Panc1 (cell line): ENCODE measurements around the gene SH2D2A. TPM values are rescaled to one million over a fixed set of nuclear protein-coding genes. Genes with fewer than 3 reads are reported as not detected.

ENCODE experiments used
- ATAC-seq: fragments of 200-7000 bp; cut with Tn5 transposase; 2 replicates; pipeline ENCODE4 v1.9.1; 2020; ENCODE audit warnings: mild to moderate bottlenecking, moderate library complexity
- BruUV-seq: library from RNA; stranded (reverse); fragments of 400-500 nt; replicated peaks from 2 replicates; lab custom pipeline; 2021; lab: Mats Ljungman, UMichigan
- CTCF ChIA-PET: fragments of 300-600 bp; sonication (Branson Sonifier 250); formaldehyde crosslinking; loops from one replicate; lab custom pipeline; 2022; ENCODE audit warnings: antibody characterized with exemption; lab: Charles Lee
- POLR2A ChIA-PET: fragments of 300-600 bp; sonication (Branson Sonifier 250); formaldehyde crosslinking; loops from one replicate; lab custom pipeline; 2022; ENCODE audit warnings: antibody characterized with exemption; lab: Charles Lee
- DNase-seq: peaks from one replicate; pipeline ENCODE4 v3.0.0-alpha.2; 2010; ENCODE audit warnings: low read depth, low spot score
- H3K27ac ChIP-seq: 2 replicates; pipeline ENCODE4 v1.5.1; 2011; ENCODE audit warnings: mild to moderate bottlenecking, low read length, inconsistent platforms
- H3K27me3 ChIP-seq: fragments of 200-500 bp; sonication (Bioruptor generic); 2 replicates; pipeline ENCODE4 v1.6.0; 2014; ENCODE audit warnings: low read length, inconsistent platforms; ENCODE audit not compliant: control insufficient read depth, insufficient read depth
- H3K36me3 ChIP-seq: fragments of 200-500 bp; sonication (Bioruptor generic); 2 replicates; pipeline ENCODE4 v1.5.1; 2014; ENCODE audit warnings: inconsistent platforms, mild to moderate bottlenecking, low read length, moderate library complexity; ENCODE audit not compliant: control insufficient read depth, insufficient read depth
- H3K4me1 ChIP-seq: 2 replicates; pipeline ENCODE4 v1.5.1; 2011; ENCODE audit warnings: inconsistent platforms, mild to moderate bottlenecking, low read length, moderate library complexity; ENCODE audit not compliant: control insufficient read depth, insufficient read depth
- H3K4me3 ChIP-seq, 2 experiments: 2 replicates each; pipeline ENCODE4 v1.5.1; 2011 to 2012; ENCODE audit warnings: low read depth in 2 of 2, low read length in 2 of 2, mild to moderate bottlenecking in 2 of 2, inconsistent platforms in 1 of 2, moderate library complexity in 1 of 2
- H3K9me3 ChIP-seq: fragments of 200-500 bp; sonication (Bioruptor generic); 2 replicates; pipeline ENCODE4 v1.5.1; 2014; ENCODE audit warnings: low read depth, mild to moderate bottlenecking, inconsistent platforms, low read length, moderate library complexity; ENCODE audit not compliant: control insufficient read depth, insufficient read depth
- POLR2AphosphoS5 ChIP-seq: IDR thresholded peaks from 2 replicates; pipeline ENCODE4 v1.6.1; 2012; ENCODE audit warnings: mild to moderate bottlenecking, low read depth, low read length, moderate library complexity
- REST ChIP-seq, 2 experiments: IDR thresholded peaks; 2 replicates each; pipeline ENCODE4 v1.6.1; 2011 to 2012; ENCODE audit warnings: low read depth in 2 of 2, control low read depth in 1 of 2, low read length in 1 of 2, mild to moderate bottlenecking in 1 of 2, moderate library complexity in 1 of 2; ENCODE audit not compliant: insufficient read depth in 1 of 2
- SIN3A ChIP-seq: IDR thresholded peaks from 2 replicates; pipeline ENCODE4 v1.6.1; 2012; ENCODE audit warnings: low read depth, mild to moderate bottlenecking, low read length, moderate library complexity, borderline replicate concordance; ENCODE audit not compliant: insufficient read depth
- TCF7L2 ChIP-seq: IDR thresholded peaks from 2 replicates; pipeline ENCODE4 v1.6.1; 2011; ENCODE audit warnings: mild to moderate bottlenecking, low read depth, low read length, inconsistent platforms
- in situ Hi-C: cut with HindIII; loops from 2 replicates; pipeline ENCODE4 v1.10.0; 2016; ENCODE audit warnings: low sequenced_read_pairs, low pct_unique_long_range_greater_than_20kb
- intact Hi-C: fragments of 100-400 bp; cut with micrococcal nuclease; formaldehyde crosslinking; loops from one replicate; pipeline ENCODE4 v1.10.0; 2022; ENCODE audit not compliant: unreplicated experiment
- total RNA-seq: library from RNA; stranded (reverse); gene quantifications from one replicate; pipeline ENCODE4 v1.2.1, GENCODE V29; 2021; ENCODE audit not compliant: unreplicated experiment
- TF ChIP-seq, protein P1 (sequence below): fragments of 450-650 bp; IDR thresholded peaks from 2 replicates; pipeline ENCODE4 v1.5.1; 2017; ENCODE audit warnings: mild to moderate bottlenecking

SH2D2A gene
- total RNA-seq, 1 experiment from 2014 or later: 0.69 TPM

GRCh38 chr1:156814571-156815260 is 1.9 kb downstream of the SH2D2A start:
- DNase-seq (no peak), ATAC-seq (no peak)
- Histone ChIP-seq H3K27ac (no peak overlapping the region), H3K36me3 (no peaks in the 10 kb centered on the region), H3K9me3 (no peaks in the 10 kb centered on the region), H3K4me3 (no peak overlapping the region; a peak in 1 of 4 replicates), H3K27me3 (no peaks in the 10 kb centered on the region), H3K4me1 (peaks cover 5% of the 10 kb centered on the region; the same call in 1 of the 2 replicates)
- BruUV-seq: no TSS peak
- in situ Hi-C loops (no loop called here), intact Hi-C loops (no loop called here)
- TF ChIP-seq POLR2AphosphoS5 (no peak), SIN3A (no peak), REST (IDR thresholded peaks at IDR 0.05; ENCODE audit: insufficient read depth in 1 of 2, low read depth in 2 of 2, low read length in 1 of 2) (no peak), TCF7L2 (no peak)
- TF ChIP-seq, protein P1, sequence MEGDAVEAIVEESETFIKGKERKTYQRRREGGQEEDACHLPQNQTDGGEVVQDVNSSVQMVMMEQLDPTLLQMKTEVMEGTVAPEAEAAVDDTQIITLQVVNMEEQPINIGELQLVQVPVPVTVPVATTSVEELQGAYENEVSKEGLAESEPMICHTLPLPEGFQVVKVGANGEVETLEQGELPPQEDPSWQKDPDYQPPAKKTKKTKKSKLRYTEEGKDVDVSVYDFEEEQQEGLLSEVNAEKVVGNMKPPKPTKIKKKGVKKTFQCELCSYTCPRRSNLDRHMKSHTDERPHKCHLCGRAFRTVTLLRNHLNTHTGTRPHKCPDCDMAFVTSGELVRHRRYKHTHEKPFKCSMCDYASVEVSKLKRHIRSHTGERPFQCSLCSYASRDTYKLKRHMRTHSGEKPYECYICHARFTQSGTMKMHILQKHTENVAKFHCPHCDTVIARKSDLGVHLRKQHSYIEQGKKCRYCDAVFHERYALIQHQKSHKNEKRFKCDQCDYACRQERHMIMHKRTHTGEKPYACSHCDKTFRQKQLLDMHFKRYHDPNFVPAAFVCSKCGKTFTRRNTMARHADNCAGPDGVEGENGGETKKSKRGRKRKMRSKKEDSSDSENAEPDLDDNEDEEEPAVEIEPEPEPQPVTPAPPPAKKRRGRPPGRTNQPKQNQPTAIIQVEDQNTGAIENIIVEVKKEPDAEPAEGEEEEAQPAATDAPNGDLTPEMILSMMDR: no peak
- POLR2A ChIA-PET: no interaction called here
- CTCF ChIA-PET: interaction anchor here (0.6 to 1.2 kb wide), 3 partner anchors 45 to 108 kb away, joined by 3 to 6 read pairs (median 5); no protein-coding TSS in a partner anchor

- peaks cover 5% of the 10 kb centered on the region; the same call in 1 of the 2 replicates for H3K4me1 ChIP-seq
- DNase-seq (no peak), ATAC-seq (peak; percentile 82)
- in situ Hi-C loops (no loop called here), intact Hi-C loops (no loop called here)
- BruUV-seq: no TSS peak
- CTCF ChIA-PET: interaction anchor here (0.8 to 1.2 kb wide), 3 partner anchors 46 to 108 kb away, joined by 3 to 6 read pairs (median 4); no protein-coding TSS in a partner anchor
- H3K27me3 ChIP-seq: no peaks in the 10 kb centered on the region
- H3K36me3 ChIP-seq: no peaks in the 10 kb centered on the region
- H3K27ac ChIP-seq: peak overlapping the region; percentile 52; the same call in 1 of the 2 replicates
- POLR2A ChIA-PET: no interaction called here
- TF ChIP-seq REST (IDR thresholded peaks at IDR 0.05; ENCODE audit: insufficient read depth in 1 of 2, low read depth in 2 of 2, low read length in 1 of 2) (no peak), TCF7L2 (no peak), POLR2AphosphoS5 (no peak), SIN3A (0 out of 2 replicates have a peak, but pooled peaks have one; percentile 43)
- TF ChIP-seq, protein P1: peak; percentile 84; the same call in 1 of the 2 replicates
- H3K4me3 ChIP-seq: peak overlapping the region; percentile 30 to 52
- no peaks in the 10 kb centered on the region for H3K9me3 ChIP-seq
These were observed 2.7 kb downstream of the SH2D2A start for GRCh38 chr1:156813750-156814570.
